ENCODE results near the gene SNRPD2.

- no peak for TF ChIP-seq CTCF (IDR thresholded peaks at IDR 0.05)
- no peak for TF ChIP-seq POLR2AphosphoS5 (IDR thresholded peaks at IDR 0.05)
- TF ChIP-seq POLR2A (IDR thresholded peaks at IDR 0.05) = no peak
Measured at GRCh38 chr19:45664575-45664974, 27.2 kb downstream of the SNRPD2 start.

All from gastroesophageal sphincter (tissue), 3 donors.